Mesendoderm (in vitro differentiated cells): ENCODE measurements around the gene ZNF598.

Source experiments
- DNase-seq: peaks from one replicate; pipeline ENCODE4 v3.0.0; 2013
- H2AK5ac ChIP-seq: 2 replicates; pipeline ENCODE4 v1.6.1; 2013; ENCODE audit warnings: low read length, inconsistent platforms
- H2BK120ac ChIP-seq: 2 replicates; pipeline ENCODE4 v1.6.1; 2013; ENCODE audit warnings: low read depth, mild to moderate bottlenecking, low read length, moderate library complexity, mixed read lengths
- H2BK15ac ChIP-seq: replicated peaks from 2 replicates; pipeline ENCODE4 v1.6.1; 2013; ENCODE audit warnings: low read depth, mild to moderate bottlenecking, moderate library complexity
- H2BK5ac ChIP-seq: 2 replicates; pipeline ENCODE4 v1.6.1; 2013; ENCODE audit warnings: low read length, inconsistent platforms
- H3K18ac ChIP-seq: 2 replicates; pipeline ENCODE4 v1.6.1; 2013; ENCODE audit warnings: mild to moderate bottlenecking, low read length, mixed read lengths
- H3K23ac ChIP-seq: one replicate; pipeline ENCODE4 v1.6.1; 2013; ENCODE audit warnings: low read length
- H3K27ac ChIP-seq: 2 replicates; pipeline ENCODE4 v1.5.1; 2013; ENCODE audit warnings: low read depth, mild to moderate bottlenecking, inconsistent platforms, low read length, moderate library complexity
- H3K27me3 ChIP-seq: 2 replicates; pipeline ENCODE4 v1.6.1; 2013; ENCODE audit warnings: low read length, control low read depth, mild to moderate bottlenecking, inconsistent platforms; ENCODE audit not compliant: insufficient read depth, poor library complexity
- H3K36me3 ChIP-seq: 2 replicates; pipeline ENCODE4 v1.6.1; 2013; ENCODE audit warnings: low read length, inconsistent platforms; ENCODE audit not compliant: control insufficient read depth, insufficient read depth
- H3K4ac ChIP-seq: one replicate; pipeline ENCODE4 v1.6.1; 2013; ENCODE audit warnings: low read depth, mild to moderate bottlenecking, low read length, moderate library complexity
- H3K4me1 ChIP-seq: 2 replicates; pipeline ENCODE4 v1.6.1; 2013; ENCODE audit warnings: low read depth, low read length, inconsistent platforms; ENCODE audit not compliant: control insufficient read depth
- H3K4me2 ChIP-seq: 2 replicates; pipeline ENCODE4 v1.6.1; 2013; ENCODE audit warnings: low read length
- H3K4me3 ChIP-seq: 2 replicates; pipeline ENCODE4 v1.5.1; 2013; ENCODE audit warnings: mild to moderate bottlenecking, low read length
- H3K56ac ChIP-seq: one replicate; pipeline ENCODE4 v1.6.1; 2013; ENCODE audit warnings: low read length
- H3K79me1 ChIP-seq: 2 replicates; pipeline ENCODE4 v1.6.1; 2013; ENCODE audit warnings: low read length, inconsistent platforms
- H3K79me2 ChIP-seq: 2 replicates; pipeline ENCODE4 v1.6.1; 2013; ENCODE audit warnings: mild to moderate bottlenecking, low read length; ENCODE audit not compliant: control insufficient read depth, insufficient read depth
- H3K9ac ChIP-seq: 2 replicates; pipeline ENCODE4 v1.6.1; 2013; ENCODE audit warnings: low read length, inconsistent platforms
- H4K5ac ChIP-seq: one replicate; pipeline ENCODE4 v1.6.1; 2013; ENCODE audit warnings: low read length
- H4K8ac ChIP-seq: one replicate; pipeline ENCODE4 v1.6.1; 2013; ENCODE audit warnings: low read depth, mild to moderate bottlenecking, control low read depth, low read length, moderate library complexity
- WGBS: extraction: QIAGEN DNeasy Blood & Tissue Kit; methylation state at CpG from one replicate; pipeline ENCODE4 v1.1.7; 2013; ENCODE audit warnings: low lambda C conversion rate, missing lambda C conversion rate; ENCODE audit not compliant: insufficient coverage; ENCODE audit errors: extremely low coverage; 5-methylcytosine and 5-hydroxymethylcytosine counted together

ZNF598 gene

GRCh38 chr16:1999866-2000514 is 9.6 kb downstream of the ZNF598 start:
- Histone ChIP-seq H3K27ac (no peak overlapping the region), H2BK15ac (no peak overlapping the region), H3K4me1 (peaks cover 3% of the 10 kb centered on the region), H3K18ac (no peak overlapping the region), H4K8ac (no peak overlapping the region), H3K27me3 (no peaks in the 10 kb centered on the region), H3K79me2 (peaks cover 4% of the 10 kb centered on the region), H3K9ac (no peak overlapping the region), H3K56ac (no peak overlapping the region), H3K4me3 (no peak overlapping the region), H2BK5ac (no peak overlapping the region), H3K36me3 (peaks cover 19% of the 10 kb centered on the region), H3K23ac (no peak overlapping the region), H2BK120ac (no peak overlapping the region), H2AK5ac (no peak overlapping the region), H3K4me2 (no peak overlapping the region), H4K5ac (no peak overlapping the region), H3K79me1 (peaks cover 6% of the 10 kb centered on the region), H3K4ac (no peak overlapping the region)
- DNase-seq = no peak
- WGBS = no CpG with 5 or more reads among the region's 28 CpGs

GRCh38 chr16:1998852-1999801 is 10.5 kb downstream of the ZNF598 start:
- Histone ChIP-seq H3K4me3 (no peak overlapping the region), H3K79me1 (peaks cover 4% of the 10 kb centered on the region), H2BK5ac (no peak overlapping the region), H3K4me1 (peaks cover 1% of the 10 kb centered on the region), H4K8ac (no peak overlapping the region), H2BK15ac (no peak overlapping the region), H3K18ac (no peak overlapping the region), H3K27ac (no peak overlapping the region), H4K5ac (no peak overlapping the region), H3K56ac (no peak overlapping the region), H2BK120ac (no peak overlapping the region), H3K36me3 (peaks cover 19% of the 10 kb centered on the region), H3K27me3 (no peaks in the 10 kb centered on the region), H3K9ac (no peak overlapping the region), H3K79me2 (peaks cover 4% of the 10 kb centered on the region), H3K4me2 (no peak overlapping the region), H3K23ac (no peak overlapping the region), H2AK5ac (no peak overlapping the region), H3K4ac (no peak overlapping the region)
- DNase-seq = no peak
- WGBS = no CpG with 5 or more reads among the region's 39 CpGs

DNA sequence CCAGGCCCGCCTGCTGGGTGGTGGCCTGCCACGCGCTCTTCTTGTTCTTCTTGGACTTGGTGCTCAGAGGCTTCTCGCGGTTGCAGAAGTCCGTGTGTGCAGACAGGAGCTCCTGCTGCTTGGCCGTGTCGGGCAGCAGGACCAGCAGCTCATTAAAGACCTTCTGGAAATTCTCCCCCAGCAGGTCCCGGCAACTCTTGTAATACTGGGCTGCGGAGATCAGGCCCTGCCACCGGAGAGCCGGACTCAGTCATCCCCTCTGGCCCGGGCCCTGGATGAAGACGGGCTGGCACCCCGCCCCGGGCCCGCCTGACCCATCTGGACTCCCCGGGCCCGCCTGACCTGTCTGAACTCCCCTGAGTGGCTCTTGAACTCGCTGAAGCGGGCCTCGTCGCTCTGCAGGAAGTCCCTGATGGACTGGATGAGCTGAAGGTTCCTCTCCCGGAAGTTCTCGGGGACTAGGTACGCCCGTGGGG is 11.2 kb downstream of the ZNF598 start:
- Histone ChIP-seq H3K4me2 (no peak overlapping the region), H3K79me1 (peaks cover 1% of the 10 kb centered on the region), H4K5ac (no peak overlapping the region), H3K4me3 (no peak overlapping the region), H3K27me3 (no peaks in the 10 kb centered on the region), H2BK120ac (no peak overlapping the region), H3K4me1 (no peaks in the 10 kb centered on the region), H3K18ac (no peak overlapping the region), H2BK15ac (no peak overlapping the region), H3K27ac (no peak overlapping the region), H3K79me2 (peaks cover 1% of the 10 kb centered on the region), H3K56ac (no peak overlapping the region), H4K8ac (no peak overlapping the region), H3K23ac (no peak overlapping the region), H3K9ac (no peak overlapping the region), H2AK5ac (no peak overlapping the region), H3K4ac (no peak overlapping the region), H3K36me3 (peaks cover 19% of the 10 kb centered on the region), H2BK5ac (no peak overlapping the region)
- no peak for DNase-seq
- no CpG with 5 or more reads among the region's 27 CpGs for WGBS

DNA sequence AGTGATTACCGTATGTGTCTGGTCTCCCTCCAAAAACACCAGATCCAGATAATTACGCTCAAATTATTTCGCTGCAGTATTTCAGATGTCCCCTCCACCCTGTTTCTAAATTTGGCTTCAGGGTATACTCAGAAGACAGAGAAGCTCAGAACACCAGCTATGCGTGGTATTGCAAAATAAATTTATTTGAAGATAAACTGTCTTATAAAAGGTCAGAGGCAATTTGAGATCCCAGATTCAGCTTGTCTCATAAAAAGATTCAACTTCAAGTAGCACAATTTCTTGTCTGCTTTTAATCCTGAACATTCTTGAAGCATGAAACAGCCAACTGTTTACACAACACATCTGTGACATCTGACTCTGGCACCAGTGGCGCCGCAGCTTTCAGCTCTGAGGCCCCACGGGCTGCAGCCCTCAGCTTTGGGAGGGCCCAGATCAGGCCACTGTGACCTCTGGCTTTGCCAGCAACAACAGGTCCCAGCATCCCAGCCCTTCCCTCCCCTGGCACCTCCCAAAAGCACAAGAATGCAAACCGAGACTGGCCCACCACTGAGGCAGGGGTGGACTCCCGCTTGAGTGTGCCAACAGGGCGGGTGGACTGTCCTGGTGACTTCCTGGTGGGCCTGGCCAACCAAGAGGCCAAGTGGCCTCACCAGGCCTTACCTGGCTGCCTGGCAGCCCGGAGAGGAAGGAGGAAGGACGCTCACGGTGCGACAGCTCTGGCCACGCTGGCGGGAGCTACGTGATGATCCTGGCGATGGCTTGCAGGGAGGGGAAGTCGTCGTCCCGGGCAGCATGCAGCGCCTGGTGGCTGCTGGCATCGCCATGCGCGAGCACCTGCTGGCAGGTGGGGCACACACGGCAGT is 11.9 kb downstream of the ZNF598 start:
- no peak overlapping the region for H2AK5ac ChIP-seq
- no peak overlapping the region for H4K5ac ChIP-seq
- no peaks in the 10 kb centered on the region for H3K79me1 ChIP-seq
- no peak for DNase-seq
- H3K9ac ChIP-seq = no peak overlapping the region
- H2BK5ac ChIP-seq = no peak overlapping the region
- H3K56ac ChIP-seq = no peak overlapping the region
- no peak overlapping the region for H2BK15ac ChIP-seq
- peaks cover 19% of the 10 kb centered on the region for H3K36me3 ChIP-seq
- WGBS = no CpG with 5 or more reads among the region's 26 CpGs
- no peak overlapping the region for H3K4me3 ChIP-seq
- H3K27me3 ChIP-seq = no peaks in the 10 kb centered on the region
- no peak overlapping the region for H4K8ac ChIP-seq
- no peak overlapping the region for H3K23ac ChIP-seq
- no peak overlapping the region for H3K18ac ChIP-seq
- no peaks in the 10 kb centered on the region for H3K79me2 ChIP-seq
- no peak overlapping the region for H3K27ac ChIP-seq
- no peak overlapping the region for H2BK120ac ChIP-seq
- H3K4ac ChIP-seq = no peak overlapping the region
- H3K4me2 ChIP-seq = no peak overlapping the region
- H3K4me1 ChIP-seq = no peaks in the 10 kb centered on the region

- H3K4me2 ChIP-seq = no peak overlapping the region
- no peak overlapping the region for H3K27ac ChIP-seq
- H4K8ac ChIP-seq = no peak overlapping the region
- H2BK15ac ChIP-seq = no peak overlapping the region
- no peak overlapping the region for H3K23ac ChIP-seq
- H2BK5ac ChIP-seq = no peak overlapping the region
- H2BK120ac ChIP-seq = no peak overlapping the region
- H3K79me1 ChIP-seq = no peaks in the 10 kb centered on the region
- H3K4ac ChIP-seq = no peak overlapping the region
- no peak overlapping the region for H4K5ac ChIP-seq
- H3K9ac ChIP-seq = no peak overlapping the region
- H3K4me1 ChIP-seq = no peaks in the 10 kb centered on the region
- H2AK5ac ChIP-seq = no peak overlapping the region
- H3K79me2 ChIP-seq = no peaks in the 10 kb centered on the region
- no CpG with 5 or more reads among the region's 2 CpGs for WGBS
- no peak overlapping the region for H3K18ac ChIP-seq
- H3K4me3 ChIP-seq = no peak overlapping the region
- peaks cover 3% of the 10 kb centered on the region for H3K27me3 ChIP-seq
- H3K56ac ChIP-seq = no peak overlapping the region
- H3K36me3 ChIP-seq = no peaks in the 10 kb centered on the region
- DNase-seq = no peak
Observed at GRCh38 chr16:1993731-1994131, 15.9 kb downstream of the ZNF598 start.
